ENCODE data around the gene CAMK1.

Gene CAMK1

DNA sequence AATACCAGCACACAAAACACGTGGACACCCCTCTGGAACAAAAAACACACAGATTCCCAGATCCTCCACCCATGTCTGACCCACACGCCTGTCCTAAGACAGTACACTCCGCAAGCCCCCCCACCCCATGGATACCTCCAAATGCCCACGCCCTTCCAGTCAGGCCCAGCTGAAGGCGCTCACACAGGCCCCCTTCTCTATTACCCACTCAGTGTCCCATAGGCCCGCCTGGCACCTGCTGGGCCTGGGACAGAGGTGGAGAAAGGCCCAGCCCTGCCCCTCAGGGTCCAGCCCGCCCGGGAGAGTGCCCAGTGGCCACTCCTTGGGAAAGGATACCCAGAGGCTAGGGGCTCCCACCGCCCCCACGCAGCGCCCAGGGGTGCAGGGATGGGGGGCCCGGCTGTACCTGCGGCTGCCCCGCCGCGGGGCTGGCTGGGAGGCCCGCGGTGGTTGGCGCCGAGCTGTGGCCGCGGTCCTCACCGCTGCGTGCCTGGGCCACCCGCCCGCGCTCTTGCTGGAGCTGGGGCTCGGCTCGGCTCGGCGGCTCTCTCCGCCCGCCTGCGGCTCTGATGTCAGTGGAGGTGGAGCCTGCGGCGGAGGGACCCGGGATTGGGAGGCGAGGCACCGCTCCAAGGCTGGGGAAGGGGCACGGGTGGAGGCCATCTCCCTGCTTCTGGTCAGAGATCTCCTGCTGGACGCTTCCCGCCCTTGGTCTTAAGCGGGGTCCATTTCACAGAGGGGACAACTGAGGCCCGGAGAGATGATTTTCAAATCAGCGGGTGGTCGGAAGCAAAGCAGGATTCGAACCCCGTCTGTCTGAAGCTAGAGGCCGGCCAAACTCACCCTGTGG is at the start of gene CAMK1:
TSS of gene CAMK1 (minus strand) at position 522 of the 850 bp plus-strand sequence. CDS start 2,198 bp downstream, outside the sequence.
- no peak for DNase-seq (ENCODE audit: low read depth)

DNA sequence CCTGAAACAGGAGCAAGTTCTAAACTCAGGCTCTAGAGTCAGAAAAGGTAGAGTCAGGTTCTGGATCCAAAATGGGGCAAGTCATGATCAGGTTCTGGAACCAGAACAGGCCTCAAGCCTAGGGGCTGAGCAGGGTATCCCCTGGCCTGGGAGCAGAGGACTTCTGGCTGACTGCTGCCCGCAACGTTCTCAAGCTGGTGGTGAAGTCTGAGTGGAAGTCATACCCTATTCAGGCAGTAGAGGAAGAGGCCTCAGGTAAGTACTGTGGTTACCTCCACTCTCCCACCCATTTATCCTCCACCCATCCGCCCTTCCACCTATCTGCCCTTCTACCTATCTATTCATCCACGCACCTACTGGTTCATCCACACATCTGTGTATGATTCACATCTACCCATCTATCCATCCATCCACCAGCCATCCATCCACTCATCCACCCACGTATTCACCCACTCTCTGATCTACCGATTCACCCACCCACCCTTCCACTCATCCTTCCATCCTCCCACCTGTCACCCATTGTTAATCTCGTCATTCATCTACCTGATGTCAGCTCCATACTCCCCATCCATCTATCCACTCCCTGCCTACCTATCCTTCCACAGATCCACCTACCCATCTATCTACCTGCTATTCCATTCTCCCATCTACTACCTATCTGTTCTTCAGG is 49.1 kb upstream of the CAMK1 start:
- no peak for DNase-seq (ENCODE audit: low read depth)

DNA sequence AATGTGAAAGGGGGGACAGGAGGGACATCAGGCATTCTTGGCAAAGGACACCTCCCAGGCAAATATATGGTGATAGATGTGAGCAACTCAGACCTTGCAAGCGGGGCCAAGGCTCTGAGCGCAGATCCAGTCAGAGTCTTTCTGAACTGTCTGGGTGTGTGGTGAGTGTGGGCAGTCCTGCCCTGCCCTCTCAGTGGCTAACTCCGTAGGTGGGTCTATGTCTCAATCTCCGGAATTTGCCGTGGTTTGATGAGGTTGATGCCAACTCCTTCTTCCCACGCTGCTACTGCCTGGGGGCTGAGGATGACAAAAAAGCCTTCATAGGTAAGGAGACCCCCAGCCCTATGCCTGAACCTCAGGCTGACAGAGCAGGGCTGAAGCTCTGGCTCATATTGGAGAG is 47.7 kb upstream of the CAMK1 start:
- no peak for DNase-seq (ENCODE audit: low read depth)

DNA sequence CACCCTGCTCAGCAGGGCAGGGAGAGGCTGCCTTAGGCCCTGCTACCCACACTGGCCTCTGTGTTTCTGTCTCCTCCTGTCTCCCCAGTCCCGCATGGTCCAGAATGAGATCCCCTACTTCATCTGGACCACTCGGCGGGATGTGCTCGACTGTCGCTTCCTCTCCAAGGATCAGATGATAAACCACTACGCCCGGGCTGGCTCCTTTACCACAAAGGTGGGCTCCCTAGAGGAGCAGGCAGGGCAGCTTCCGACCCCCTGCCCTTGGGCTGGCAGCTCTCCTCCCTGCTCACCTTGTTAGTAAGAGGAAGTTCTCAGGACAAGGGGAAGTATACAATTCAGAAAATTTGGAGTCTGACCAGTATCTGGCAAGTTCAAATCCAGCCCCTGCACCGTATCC is 46.2 kb upstream of the CAMK1 start:
- no peak for DNase-seq (ENCODE audit: low read depth)

DNA sequence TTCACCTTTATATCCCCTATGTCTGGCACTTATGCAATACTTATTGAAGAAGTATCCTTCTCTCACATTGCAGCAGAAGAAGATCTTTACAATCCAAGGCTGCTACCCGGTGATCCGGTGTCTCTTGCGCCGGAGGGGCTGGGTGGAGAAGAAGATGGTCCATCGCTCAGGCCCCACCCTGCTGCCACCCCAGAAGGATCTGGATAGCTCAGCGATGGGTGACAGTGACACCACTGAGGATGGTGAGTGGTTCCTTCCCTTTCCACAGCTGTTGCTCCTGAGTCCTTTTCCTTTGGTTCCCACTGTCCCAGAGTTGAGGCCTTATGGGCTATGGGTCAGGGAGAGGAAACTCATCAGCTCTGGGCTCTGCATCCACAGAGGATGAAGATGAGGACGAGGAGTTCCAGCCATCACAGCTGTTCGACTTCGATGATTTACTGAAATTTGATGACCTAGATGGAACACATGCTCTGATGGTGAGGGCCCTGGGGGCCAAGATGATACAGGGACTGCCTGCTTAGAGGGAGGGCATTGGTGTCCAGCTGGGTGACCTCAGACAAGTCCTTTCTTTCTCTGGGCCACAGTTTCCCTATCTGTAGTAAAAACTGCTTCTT is 43.2 kb upstream of the CAMK1 start:
- DNase-seq (ENCODE audit: low read depth), result no peak

DNA sequence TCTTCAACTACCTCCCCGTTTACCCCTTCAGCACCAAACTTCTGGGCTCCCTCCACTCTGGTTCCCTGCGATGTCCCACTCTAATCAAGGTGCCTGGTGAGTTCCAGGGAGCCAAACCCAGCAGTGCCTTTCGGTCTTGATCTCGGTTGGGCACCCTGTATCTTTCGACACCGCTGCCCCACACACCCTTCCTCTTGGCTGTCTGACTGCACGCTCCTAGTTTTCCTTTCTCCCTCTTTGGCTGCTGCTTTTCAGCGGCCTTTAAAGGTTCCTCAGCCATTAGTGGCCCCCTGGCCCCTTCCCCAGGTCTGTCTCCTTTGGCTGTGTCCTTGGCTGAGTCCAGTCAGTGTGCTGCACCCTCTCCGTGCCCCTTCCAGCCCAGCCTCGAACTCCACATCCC is 41.1 kb upstream of the CAMK1 start:
- DNase-seq (ENCODE audit: low read depth), result no peak

DNA sequence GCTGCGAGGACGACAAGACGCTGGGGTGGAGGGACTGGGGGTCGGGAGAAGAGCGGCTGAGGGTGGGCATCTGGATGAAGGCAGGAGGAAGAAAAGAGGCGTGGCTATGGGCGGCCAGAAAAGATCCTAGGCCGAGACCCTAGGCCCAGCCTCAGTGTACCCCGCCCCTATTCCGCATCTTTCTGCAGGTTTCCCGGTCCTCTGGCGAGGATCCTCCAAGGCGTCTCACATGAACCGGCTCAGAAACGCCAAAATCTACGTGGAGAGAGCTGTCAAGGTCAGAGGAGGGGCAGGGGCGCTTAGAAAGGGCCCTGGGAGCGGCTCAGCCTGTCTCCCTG is 40.7 kb upstream of the CAMK1 start:
- no peak for DNase-seq (ENCODE audit: low read depth)

DNA sequence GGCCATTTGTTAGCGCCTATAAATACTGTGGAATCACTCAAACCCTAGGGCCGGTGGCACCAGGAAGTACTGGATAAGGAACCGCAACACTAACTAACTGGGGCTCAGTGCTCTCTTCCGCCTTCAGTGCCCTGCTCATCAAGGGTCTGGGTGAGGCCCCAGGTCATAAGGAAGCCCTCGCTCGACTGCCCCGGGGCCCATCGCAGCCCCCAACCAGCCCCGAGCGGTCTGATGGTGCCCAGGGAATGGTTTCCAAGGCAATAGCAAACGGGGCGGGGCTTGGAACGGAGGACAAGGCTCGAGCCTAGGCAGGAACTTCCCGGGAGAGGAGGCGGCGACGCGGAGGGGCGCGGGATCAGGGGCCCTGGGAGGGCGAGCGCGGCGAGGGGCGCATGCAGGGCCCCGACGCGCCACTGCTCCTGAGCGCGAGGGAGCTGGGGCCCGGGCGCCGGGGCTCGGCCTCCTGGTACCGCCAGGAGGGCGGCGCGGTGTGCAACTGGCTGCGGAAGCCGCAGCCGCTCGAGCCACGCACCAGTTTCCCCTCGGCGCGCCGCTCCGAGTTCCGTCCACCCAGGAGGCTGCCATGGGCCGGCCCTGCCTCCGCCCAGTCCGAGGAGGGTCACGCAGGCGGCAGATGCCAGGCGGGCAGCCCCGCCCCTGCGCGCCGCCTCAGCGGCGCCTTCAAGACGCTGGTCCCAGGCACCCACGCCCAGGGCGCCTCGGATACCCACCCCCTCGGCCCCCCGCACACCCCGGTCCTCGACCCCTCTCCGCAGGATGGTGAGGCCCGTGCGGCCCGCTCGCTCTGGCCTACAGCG is 40.1 kb upstream of the CAMK1 start, which contains the start of gene TTLL3:
TSS of gene TTLL3 (plus strand) at position 648 of the 818 bp plus-strand sequence. CDS start 400 bp downstream, outside the sequence.
- no peak for DNase-seq (ENCODE audit: low read depth)

DNA sequence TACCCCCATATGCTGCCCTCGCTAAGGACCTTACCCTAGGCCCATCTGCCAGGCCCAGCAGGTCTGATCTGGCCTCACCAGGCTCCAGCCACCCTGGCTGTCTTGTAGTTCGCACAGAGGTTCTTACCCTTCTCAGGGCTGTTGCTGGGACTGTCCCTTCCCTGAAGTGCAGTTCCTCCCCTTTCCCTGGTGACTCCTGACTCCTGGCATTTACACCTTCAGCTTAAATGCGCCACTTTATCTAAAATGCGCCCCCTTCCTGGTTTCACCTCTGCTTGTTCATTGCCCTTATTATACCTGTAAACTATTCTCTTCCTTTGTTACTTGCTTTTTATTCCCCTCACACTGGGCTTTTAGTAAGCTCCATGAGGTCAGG is 39.5 kb upstream of the CAMK1 start:
- DNase-seq (ENCODE audit: low read depth), result no peak

DNA sequence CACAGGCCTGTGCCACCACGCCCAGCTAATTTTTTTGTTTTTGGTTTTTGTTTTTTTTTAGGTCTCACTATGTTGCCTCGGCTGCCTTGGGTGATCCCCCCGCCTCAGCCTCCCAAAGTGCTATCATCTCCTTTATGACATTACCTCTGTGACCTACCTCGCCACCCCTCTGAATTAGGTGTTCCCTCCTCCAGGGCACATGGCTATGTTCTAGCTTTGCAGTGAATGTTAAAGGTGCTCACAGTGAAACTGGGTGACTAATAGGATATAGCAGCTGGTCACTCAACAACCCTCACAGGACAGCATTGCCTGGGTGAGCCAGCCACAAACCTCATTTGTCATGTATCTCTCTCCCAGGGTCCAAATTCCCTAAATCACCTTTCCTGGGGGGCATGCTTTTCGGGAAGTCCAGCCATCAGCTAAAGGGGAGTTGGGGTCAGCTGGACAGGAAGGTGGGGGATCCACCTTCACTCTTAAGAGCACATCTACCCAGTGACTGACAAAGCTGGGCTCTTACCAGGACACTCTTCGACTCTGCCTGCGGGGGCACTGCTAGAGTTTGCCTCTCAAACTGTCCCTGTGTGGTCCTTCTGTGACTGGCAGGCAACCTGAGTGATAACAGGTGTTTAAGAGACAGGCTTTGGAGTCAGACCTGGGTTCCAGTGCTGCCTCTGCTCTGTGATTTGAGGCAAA is 38.7 kb upstream of the CAMK1 start:
- no peak for DNase-seq (ENCODE audit: low read depth)

DNA sequence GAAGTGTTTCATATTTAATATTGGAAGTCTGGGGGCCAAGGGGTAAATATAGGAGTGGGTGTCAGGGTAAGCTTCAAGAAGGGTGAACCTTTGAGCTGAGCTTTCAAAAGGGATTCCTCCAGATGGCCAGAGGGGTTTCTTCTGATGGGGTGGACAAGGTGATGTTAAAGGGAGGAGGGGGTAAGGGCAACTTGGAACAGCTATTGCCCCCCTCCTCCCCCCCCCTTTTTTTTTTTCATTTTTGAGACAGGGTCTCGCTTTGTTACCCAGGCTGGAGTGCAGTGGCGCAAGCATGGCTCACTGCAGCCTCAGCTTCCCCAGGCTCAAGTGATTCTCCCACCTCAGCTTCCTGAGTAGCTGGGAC is 38.2 kb upstream of the CAMK1 start:
- DNase-seq (ENCODE audit: low read depth), result no peak

DNA sequence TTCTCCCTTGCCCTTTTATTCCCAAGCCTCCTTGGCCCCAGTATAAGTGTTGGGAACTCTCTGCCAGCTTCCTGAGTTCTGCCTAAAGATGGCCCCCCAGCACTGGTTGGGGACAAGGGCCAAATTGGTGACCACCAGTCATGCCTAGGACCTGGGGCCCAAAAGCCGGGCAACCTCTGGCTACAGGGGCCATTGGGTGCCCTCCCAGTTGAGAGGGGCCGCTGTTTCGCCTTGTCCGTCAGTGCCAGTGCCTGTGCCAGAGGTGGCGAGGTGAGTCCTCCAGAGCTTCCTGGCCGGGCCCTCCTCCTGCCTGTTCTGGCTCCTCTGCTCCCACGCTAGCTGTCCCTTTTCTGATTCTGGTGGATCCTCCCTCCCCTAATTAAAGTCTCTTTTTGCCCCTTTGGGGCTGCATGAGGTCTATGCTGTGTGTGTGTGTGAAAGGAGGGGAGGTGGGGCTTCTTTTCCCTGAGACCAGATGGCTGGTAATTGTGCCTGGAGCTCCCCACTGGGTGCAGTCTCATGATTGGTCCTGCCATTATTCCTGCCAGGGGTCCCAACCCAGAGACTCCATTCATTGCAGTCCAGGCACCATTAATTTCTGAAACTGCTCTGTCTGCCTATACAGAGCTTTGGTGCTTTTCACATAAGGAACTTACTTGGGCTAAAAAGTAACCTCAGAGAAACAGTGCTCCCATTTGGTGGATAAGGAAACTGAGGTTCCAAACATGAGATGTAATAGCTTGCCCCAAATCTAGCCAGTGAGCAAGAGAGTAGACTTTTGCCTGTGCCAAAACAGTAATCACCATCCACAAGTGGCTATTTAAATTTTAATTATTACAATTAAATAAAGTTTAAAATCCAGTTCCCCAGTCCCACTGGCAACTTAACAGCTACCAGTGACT is 37.2 kb upstream of the CAMK1 start:
- DNase-seq (ENCODE audit: low read depth), result no peak

DNA sequence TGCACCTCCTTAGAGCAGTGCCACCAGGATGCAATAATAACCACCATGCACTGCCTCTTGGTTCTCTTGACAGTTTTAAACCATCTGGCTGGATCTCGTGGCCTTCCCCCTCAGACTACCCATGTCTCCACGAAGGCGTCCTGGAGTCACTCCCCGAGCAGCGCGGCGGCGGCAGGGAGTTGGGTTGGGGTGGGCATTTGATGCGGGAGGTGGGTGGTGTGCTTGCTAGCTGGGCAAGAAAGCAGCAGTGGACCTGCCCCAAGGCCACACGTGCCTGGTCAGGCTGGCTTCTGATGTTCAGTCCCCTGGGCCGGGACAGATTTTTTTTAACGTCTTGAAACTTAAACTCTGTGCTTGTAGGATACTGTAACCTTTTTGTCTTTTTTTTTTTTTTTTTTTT is 36.4 kb upstream of the CAMK1 start:
- no peak for DNase-seq (ENCODE audit: low read depth)

DNA sequence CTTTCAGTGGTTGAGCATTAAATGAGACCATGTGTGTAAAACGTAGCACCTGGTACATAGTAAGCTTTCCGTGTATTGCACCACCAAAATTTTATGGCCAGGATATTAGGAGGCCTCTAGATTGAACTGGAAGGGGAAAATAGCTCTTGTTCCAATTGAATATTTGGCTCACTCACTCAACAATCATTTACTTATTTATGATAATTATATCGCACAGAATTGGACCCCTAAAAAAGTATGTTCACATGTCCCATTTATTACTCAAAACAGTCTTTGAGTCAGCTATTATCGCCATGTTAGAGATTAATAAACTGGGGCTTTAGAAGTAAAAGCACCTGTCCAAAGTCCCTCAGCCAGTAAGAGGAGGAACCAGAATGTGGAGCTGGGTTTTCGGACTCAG is 35.2 kb upstream of the CAMK1 start:
- DNase-seq (ENCODE audit: low read depth), result no peak

DNA sequence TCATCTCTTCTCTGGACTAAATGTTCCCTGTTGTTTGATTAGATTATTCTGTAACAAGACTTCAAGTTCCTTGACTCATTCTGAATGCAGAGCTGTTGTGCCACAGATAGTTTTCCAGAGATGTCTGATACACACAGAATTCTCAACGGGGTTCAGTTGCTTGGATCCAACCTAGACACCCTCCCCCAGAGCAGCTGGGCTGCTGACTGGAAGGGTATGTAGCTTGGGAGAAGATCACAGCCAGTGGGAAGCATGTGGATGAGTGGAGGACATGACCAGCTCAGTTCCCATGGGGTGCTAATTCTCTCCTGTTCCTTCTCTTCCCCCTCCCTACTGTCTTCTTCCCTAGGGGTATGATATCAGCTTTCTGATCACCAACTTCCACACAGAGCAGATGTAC is 33.7 kb upstream of the CAMK1 start:
- DNase-seq (ENCODE audit: low read depth), result no peak

DNA sequence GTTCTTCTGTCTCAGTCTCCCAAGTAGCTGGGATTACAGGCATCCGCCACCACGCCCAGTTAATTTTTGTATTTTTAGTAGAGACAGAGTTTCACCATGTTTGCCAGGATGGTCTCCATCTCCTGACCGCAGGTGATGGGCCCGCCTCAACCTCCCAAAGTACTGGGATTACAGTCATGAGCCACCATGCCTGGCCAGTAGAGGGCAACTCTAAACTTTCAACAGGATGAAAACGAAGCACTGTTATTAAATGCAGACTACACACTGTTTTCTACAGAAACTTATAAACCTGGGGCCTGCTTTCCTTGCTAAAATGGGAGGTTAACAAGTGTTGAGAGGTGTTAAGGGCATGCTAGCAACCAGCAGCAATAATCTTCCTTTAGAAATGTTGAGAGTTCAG is 30.8 kb upstream of the CAMK1 start:
- DNase-seq (ENCODE audit: low read depth), result no peak

DNA sequence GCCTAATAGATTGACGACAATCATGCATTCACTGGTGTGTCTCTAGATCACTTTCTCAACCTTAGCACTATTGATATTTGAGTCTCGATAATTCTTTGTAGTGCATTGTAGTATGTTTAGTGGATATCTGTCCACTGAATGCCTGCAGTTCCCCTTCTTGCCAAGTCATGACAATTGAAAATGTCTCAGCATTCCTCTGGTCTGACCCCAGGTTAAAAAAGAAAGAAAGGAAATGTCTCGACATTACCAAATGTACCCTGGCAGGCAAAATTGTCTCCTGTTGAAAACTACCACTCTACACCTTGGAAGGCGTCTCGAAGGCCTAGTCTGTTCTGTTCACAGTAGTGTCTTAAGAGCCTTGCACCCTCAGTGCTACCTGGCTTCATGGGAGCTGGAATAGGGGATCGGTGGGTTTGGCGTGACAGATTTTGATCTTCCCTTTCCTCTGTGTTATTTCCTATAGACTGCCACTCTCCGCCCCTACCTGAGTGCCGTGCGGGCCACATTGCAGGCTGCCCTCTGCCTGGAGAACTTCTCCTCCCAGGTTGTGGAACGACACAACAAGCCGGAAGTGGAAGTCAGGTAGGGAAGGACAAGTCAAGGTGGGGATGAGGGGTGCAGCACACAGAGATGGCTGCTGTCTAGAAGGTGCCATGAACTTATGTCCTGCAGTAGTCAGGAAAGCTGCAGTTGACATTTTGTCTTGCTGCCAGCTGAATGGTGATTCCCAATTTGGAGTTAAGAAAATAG is 27.6 kb upstream of the CAMK1 start:
- DNase-seq (ENCODE audit: low read depth), result no peak

DNA sequence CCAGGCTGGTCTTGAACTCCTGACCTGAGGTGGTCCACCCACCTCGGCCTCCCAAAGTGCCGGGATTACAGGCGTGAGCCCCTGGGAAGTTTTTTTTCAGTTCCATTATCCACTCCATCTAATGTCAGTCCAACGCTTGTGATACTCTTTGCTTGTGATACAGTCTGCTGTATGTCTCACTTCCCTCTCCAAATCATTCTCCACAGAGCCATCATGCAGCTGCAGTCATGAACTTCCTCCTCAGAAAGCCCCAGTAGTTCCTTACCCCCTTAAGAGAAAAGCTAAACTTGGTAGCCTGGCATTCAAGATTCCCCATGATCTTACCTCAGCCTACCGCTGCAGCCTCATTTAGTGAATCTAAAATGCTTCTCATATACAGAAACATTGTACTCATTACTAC is 25.5 kb upstream of the CAMK1 start:
- DNase-seq (ENCODE audit: low read depth), result no peak

DNA sequence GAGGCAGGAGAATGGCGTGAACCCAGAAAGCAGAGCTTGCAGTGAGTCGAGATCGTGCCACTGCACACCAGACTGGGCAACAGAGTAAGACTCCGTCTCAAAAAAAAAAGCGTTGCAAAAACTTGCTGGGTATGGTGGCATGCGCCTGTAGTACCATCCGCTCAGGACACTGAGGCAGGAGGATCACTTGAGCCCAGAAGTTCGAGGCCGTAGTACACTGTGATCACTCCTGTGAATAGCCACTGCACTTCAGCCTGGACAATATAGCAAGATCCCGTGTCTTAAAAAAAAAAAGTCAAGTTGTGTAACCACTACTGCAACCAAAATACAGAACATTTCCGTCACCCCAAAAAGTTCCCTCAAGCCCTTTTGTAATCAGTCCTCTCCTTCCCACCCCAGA is 24.7 kb upstream of the CAMK1 start:
- no peak for DNase-seq (ENCODE audit: low read depth)

DNA sequence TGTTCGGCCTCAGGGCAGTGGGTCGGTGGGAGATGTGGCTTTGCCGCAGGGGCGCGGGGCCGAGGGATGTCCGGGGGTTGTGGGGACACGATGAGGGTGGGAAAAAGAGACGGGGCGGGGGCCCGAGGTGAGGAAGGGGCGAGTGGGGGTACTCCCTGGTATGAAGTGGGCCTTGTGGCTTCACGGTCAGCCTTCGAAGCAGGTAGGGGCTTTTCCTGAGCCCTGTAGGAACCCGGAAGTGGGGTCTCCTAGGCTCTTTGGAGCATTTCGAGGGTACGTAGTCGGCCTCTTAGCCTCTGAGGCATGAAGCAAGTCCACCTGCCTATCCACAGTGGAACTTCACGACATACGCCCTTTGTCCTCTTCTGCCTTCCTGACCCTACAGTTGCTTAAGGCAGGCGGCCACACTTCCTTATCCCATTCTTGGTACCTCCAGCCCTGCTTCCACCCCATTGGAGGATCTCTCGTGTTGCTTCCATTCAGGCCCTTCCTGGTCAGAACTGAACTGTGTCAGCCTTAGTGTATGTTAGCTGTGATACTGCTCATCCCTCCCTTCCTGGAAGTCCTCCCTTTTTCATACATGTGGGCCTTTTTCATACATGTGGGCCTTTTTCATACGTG is 23.5 kb upstream of the CAMK1 start:
- DNase-seq (ENCODE audit: low read depth), result no peak
